ENCODE data around the gene DOCK4. TPM values are rescaled to one million over a fixed set of nuclear protein-coding genes. Genes with fewer than 3 reads are reported as not detected.

The DOCK4 gene
- total and polyA plus RNA-seq, 10 of the 15 experiments (the other 5 are each of a cell fraction or from before 2014, with no cell fraction given) = 0.03 to 0.73 (median 0.38) TPM

- TF ChIP-seq NFIC (IDR thresholded peaks at IDR 0.05; ENCODE audit: low read depth, low read length) = no peak
Observed at GRCh38 chr7:111903016-111903415, 303.2 kb downstream of the DOCK4 start (continued).

DNA sequence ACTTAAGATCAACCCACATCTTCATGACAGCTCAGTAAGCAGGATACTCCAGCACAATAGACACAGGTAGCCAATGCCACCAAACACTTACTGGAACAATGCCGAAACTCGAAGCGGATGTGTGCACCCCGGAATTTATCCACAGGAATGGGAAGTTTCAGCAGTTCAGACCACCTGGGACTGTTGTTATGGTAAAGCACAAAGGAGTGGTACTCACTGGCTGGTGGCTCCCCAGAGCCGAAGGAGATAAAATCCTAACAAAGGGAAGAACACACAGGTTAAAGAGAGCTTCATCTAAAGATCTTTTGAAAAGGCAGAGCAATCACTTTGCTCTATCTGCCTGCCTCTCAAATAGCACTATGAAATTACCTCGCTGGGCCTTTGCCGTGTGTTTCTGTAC lies 305.9 kb downstream of the DOCK4 start:
- H2AFZ ChIP-seq (ENCODE audit: control insufficient read depth, low read depth, low read length) = no peak overlapping the region
- no peak overlapping the region for H3K4me3 ChIP-seq
- BruUV-seq (replicated peaks) = no TSS peak
- TF ChIP-seq SREBF2 (IDR thresholded peaks at IDR 0.05; ENCODE audit: low read length) (no peak), RCOR1 (conservative IDR thresholded peaks at IDR 0.05; ENCODE audit: low read depth, low read length) (no peak), NFIC (IDR thresholded peaks at IDR 0.05; ENCODE audit: low read depth, low read length) (no peak), CEBPZ (IDR thresholded peaks at IDR 0.05; ENCODE audit: low read depth, low read length) (no peak), MTA3 (IDR thresholded peaks at IDR 0.05; ENCODE audit: borderline replicate concordance, low read length) (no peak), NRF1 (conservative IDR thresholded peaks at IDR 0.05; ENCODE audit: low read depth, low read length) (no peak), HDAC2 (IDR thresholded peaks at IDR 0.05) (no peak), POLR2A (IDR thresholded peaks at IDR 0.05; ENCODE audit: low read depth, low read length) (no peak), EZH2 (IDR thresholded peaks at IDR 0.05; ENCODE audit: borderline replicate concordance, control insufficient read depth, low read depth, low read length) (no peak), TCF3 (IDR thresholded peaks at IDR 0.05; ENCODE audit: borderline replicate concordance, insufficient read depth, low read depth, low read length) (no peak), LARP7 (IDR thresholded peaks at IDR 0.05) (no peak), MYC (IDR thresholded peaks at IDR 0.05; ENCODE audit: insufficient read depth, insufficient read length, insufficient replicate concordance, low read length, severe bottlenecking) (no peak), CHD2 (IDR thresholded peaks at IDR 0.05; ENCODE audit: borderline replicate concordance, low read depth, low read length) (no peak), CREM (IDR thresholded peaks at IDR 0.05; ENCODE audit: low read depth) (no peak), ZNF622 (IDR thresholded peaks at IDR 0.05) (no peak), ZBED1 (IDR thresholded peaks at IDR 0.05; ENCODE audit: borderline replicate concordance) (no peak), RELA (IDR thresholded peaks at IDR 0.05; ENCODE audit: borderline replicate concordance, partially characterized antibody) (no peak)
- TF ChIP-seq, protein P1, sequence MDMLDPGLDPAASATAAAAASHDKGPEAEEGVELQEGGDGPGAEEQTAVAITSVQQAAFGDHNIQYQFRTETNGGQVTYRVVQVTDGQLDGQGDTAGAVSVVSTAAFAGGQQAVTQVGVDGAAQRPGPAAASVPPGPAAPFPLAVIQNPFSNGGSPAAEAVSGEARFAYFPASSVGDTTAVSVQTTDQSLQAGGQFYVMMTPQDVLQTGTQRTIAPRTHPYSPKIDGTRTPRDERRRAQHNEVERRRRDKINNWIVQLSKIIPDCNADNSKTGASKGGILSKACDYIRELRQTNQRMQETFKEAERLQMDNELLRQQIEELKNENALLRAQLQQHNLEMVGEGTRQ (IDR thresholded peaks at IDR 0.05; ENCODE audit: borderline replicate concordance, low read depth, low read length) = no peak
- H3K27ac ChIP-seq (ENCODE audit: control insufficient read depth, insufficient read depth) = no peak overlapping the region
- DNase-seq (ENCODE audit: low read depth, low spot score) = no peak
- no peaks in the 10 kb centered on the region for H3K36me3 ChIP-seq (ENCODE audit: control insufficient read depth in 2 of 2, insufficient read depth in 2 of 2, low read length in 1 of 2)
- ChIA-PET CTCF (no interaction called here), POLR2A (no interaction called here), SMC1A (ENCODE audit: uncharacterized antibody, unreplicated experiment) (no interaction called here), RAD21 (ENCODE audit: unreplicated experiment) (no interaction called here)
- no peak for ATAC-seq
- H3K9me3 ChIP-seq (replicated peaks; ENCODE audit: control insufficient read depth, insufficient read depth, low read length) = no peaks in the 10 kb centered on the region
- no peaks in the 10 kb centered on the region for H3K27me3 ChIP-seq (replicated peaks in 1 of 2; ENCODE audit: control insufficient read depth in 2 of 2, insufficient read depth in 2 of 2, low read length in 1 of 2)
- H3K79me2 ChIP-seq (ENCODE audit: control insufficient read depth, insufficient read depth, low read length) = no peaks in the 10 kb centered on the region
- no peaks in the 10 kb centered on the region; the same call in 1 of the 2 replicates for H4K20me1 ChIP-seq (ENCODE audit: control insufficient read depth, insufficient read depth)
- 92% methylated on average over 7 of the region's 7 CpGs for WGBS (ENCODE audit: insufficient coverage, insufficient replicate concordance, low lambda C conversion rate, missing lambda C conversion rate)
- H3K4me2 ChIP-seq (ENCODE audit: control insufficient read depth, insufficient read depth) = no peak overlapping the region
- no peaks in the 10 kb centered on the region for H3K4me1 ChIP-seq (ENCODE audit: control insufficient read depth, insufficient read depth, low read length)
- H3K9ac ChIP-seq (ENCODE audit: control insufficient read depth, insufficient read depth, low read length) = no peak overlapping the region
- no peak for FAIRE-seq
- in situ Hi-C loops (cut with MboI) (no loop called here), intact Hi-C loops (cut with micrococcal nuclease; ENCODE audit: unreplicated experiment) (no loop called here)
